K562 (cell line): ENCODE data around the gene GPS2. TPM values are rescaled to one million over a fixed set of nuclear protein-coding genes. Genes with fewer than 3 reads are reported as not detected.

ENCODE experiments used
- ATAC-seq: fragments of 200-7000 bp; cut with Tn5 transposase; 3 replicates; pipeline ENCODE4 v1.9.1; 2020; ENCODE audit warnings: moderate library complexity
- BruUV-seq: library from RNA; stranded (reverse); fragments of 400-500 nt; replicated peaks from 2 replicates; lab custom pipeline; 2021; lab: Mats Ljungman, UMichigan
- CTCF ChIA-PET: fragments of 300-600 bp; formaldehyde crosslinking; extraction: SDS; loops from one replicate; lab custom pipeline; 2021; ENCODE audit warnings: low intra/inter-chr PET ratio; lab: Yijun Ruan, JAX
- POLR2A ChIA-PET: fragments of 300-600, 350-650 bp; sonication (Branson Sonifier 250); formaldehyde crosslinking; extraction: SDS; loops from one replicate; lab custom pipeline; 2021; ENCODE audit warnings: antibody characterized with exemption, inconsistent platforms; lab: Yijun Ruan, JAX
- DNase-seq, 4 experiments: peaks; one replicate each; pipeline versions ENCODE4 v3.0.0 to v3.0.0-alpha.2; 2011 to 2018; ENCODE audit warnings: low spot score in 3 of 4, mixed read lengths in 3 of 4; ENCODE audit errors: extremely low read depth in 1 of 4
- FAIRE-seq: peaks from 2 replicates; lab custom pipeline; 2011; peaks lifted over from hg19 to GRCh38; lab: Jason Lieb, UNC
- H2AFZ ChIP-seq: 2 replicates; pipeline ENCODE4 v1.6.0; 2011; ENCODE audit warnings: low read depth, low read length, control low read depth, inconsistent platforms
- H3K27ac ChIP-seq: fragments of 200-600 bp; 3 replicates; pipeline ENCODE4 v1.8.0; 2011; ENCODE audit warnings: low read depth, mild to moderate bottlenecking, control low read depth, inconsistent platforms, low read length, moderate library complexity, mixed read lengths; ENCODE audit errors: extremely low read depth
- H3K27me3 ChIP-seq, 2 experiments: fragments of 300-600 bp in 1 of 2; 2 replicates in 1 of 2; 3 replicates in 1 of 2; pipeline versions ENCODE4 v1.6.0 to v1.8.0; 2011; ENCODE audit warnings: inconsistent platforms in 2 of 2, low read length in 2 of 2, mild to moderate bottlenecking in 1 of 2, mixed read lengths in 1 of 2, moderate library complexity in 1 of 2; ENCODE audit not compliant: control insufficient read depth in 2 of 2, insufficient read depth in 2 of 2
- H3K36me3 ChIP-seq: fragments of 300-600 bp; 3 replicates; pipeline ENCODE4 v1.8.0; 2011; ENCODE audit warnings: mild to moderate bottlenecking, low read length, inconsistent platforms; ENCODE audit not compliant: control insufficient read depth, insufficient read depth
- H3K4me1 ChIP-seq, 2 experiments: fragments of 200-600 bp in 1 of 2; replicated peaks in 1 of 2; 2 replicates in 1 of 2; 3 replicates in 1 of 2; pipeline versions ENCODE4 v1.5.1 to v1.8.0; 2011; ENCODE audit warnings: inconsistent platforms in 2 of 2, low read length in 2 of 2, mild to moderate bottlenecking in 1 of 2, mixed read lengths in 1 of 2, moderate library complexity in 1 of 2; ENCODE audit not compliant: control insufficient read depth in 2 of 2, insufficient read depth in 2 of 2
- H3K4me2 ChIP-seq: 2 replicates; pipeline ENCODE4 v1.6.1; 2011; ENCODE audit warnings: low read length, control low read depth, inconsistent platforms, mixed read lengths; ENCODE audit not compliant: insufficient read depth
- H3K4me3 ChIP-seq: fragments of 200-600 bp; sonication (generic), shearing (Covaris generic); 2 replicates; pipeline ENCODE4 v1.5.1; 2016; ENCODE audit warnings: control low read depth, inconsistent platforms
- H3K79me2 ChIP-seq: fragments of 200-600 bp; 3 replicates; pipeline ENCODE4 v1.8.0; 2011; ENCODE audit warnings: low read length, inconsistent platforms; ENCODE audit not compliant: control insufficient read depth, insufficient read depth
- H3K9ac ChIP-seq, 2 experiments: 2 replicates each; pipeline versions ENCODE4 v1.6.0 to v1.6.1; 2011; ENCODE audit warnings: low read depth in 2 of 2, low read length in 2 of 2, control low read depth in 1 of 2, inconsistent platforms in 1 of 2, mild to moderate bottlenecking in 1 of 2, mixed read lengths in 1 of 2; ENCODE audit not compliant: insufficient read depth in 1 of 2
- H3K9me1 ChIP-seq: one replicate; pipeline ENCODE4 v1.6.0; 2011; ENCODE audit warnings: inconsistent platforms, mild to moderate bottlenecking, low read length, moderate library complexity; ENCODE audit not compliant: control insufficient read depth, insufficient read depth
- H3K9me3 ChIP-seq: replicated peaks from 2 replicates; pipeline ENCODE4 v1.5.1; 2011; ENCODE audit warnings: low read depth, low read length, inconsistent platforms; ENCODE audit not compliant: control insufficient read depth, insufficient read depth
- H4K20me1 ChIP-seq: replicated peaks from 2 replicates; pipeline ENCODE4 v1.6.1; 2011; ENCODE audit warnings: low read length, inconsistent platforms, mixed read lengths; ENCODE audit not compliant: control insufficient read depth, insufficient read depth
- ETS1 ChIP-seq: conservative IDR thresholded peaks from 2 replicates; pipeline ENCODE4 v1.6.1; 2011; ENCODE audit warnings: low read depth, mild to moderate bottlenecking, low read length; ENCODE audit not compliant: control insufficient read depth
- ETS2 ChIP-seq: IDR thresholded peaks from 2 replicates; pipeline ENCODE4 v1.6.1; 2016; ENCODE audit warnings: borderline replicate concordance, missing genetic modification characterization, mild to moderate bottlenecking, moderate library complexity, missing compliant biosample characterization; ENCODE audit not compliant: poor library complexity, severe bottlenecking
- FOXP4 ChIP-seq: sonication (generic); formaldehyde crosslinking; IDR thresholded peaks from 2 replicates; pipeline ENCODE4 v1.8.0; 2022; ENCODE audit warnings: mild to moderate bottlenecking, missing genetic modification reagents, borderline replicate concordance
- NR2C2 ChIP-seq, 2 experiments: fragments of 200-800 bp in 1 of 2; sonication (Bioruptor generic) in 1 of 2; sonication (generic) in 1 of 2; formaldehyde crosslinking in 1 of 2; IDR thresholded peaks; 2 replicates each; pipeline versions ENCODE4 v1.6.1 to v1.8.0; 2016 to 2022; ENCODE audit warnings: mild to moderate bottlenecking in 1 of 2, missing compliant biosample characterization in 1 of 2, missing genetic modification characterization in 1 of 2, missing genetic modification reagents in 1 of 2
- POLR2A ChIP-seq: fragments of 450-650 bp; conservative IDR thresholded peaks from 2 replicates; pipeline ENCODE4 v1.6.1; 2016
- RAD21 ChIP-seq, 2 experiments: fragments of 250-450 bp in 1 of 2; fragments of 450-650 bp in 1 of 2; sonication (Bioruptor Pico) in 1 of 2; formaldehyde crosslinking in 1 of 2; IDR thresholded peaks in 1 of 2; conservative IDR thresholded peaks in 1 of 2; 2 replicates each; pipeline versions ENCODE4 v1.4.0 to v1.8.0; 2020 to 2022; ENCODE audit warnings: mild to moderate bottlenecking in 2 of 2, moderate library complexity in 1 of 2
- RB1 ChIP-seq: fragments of 450-650 bp; IDR thresholded peaks from 2 replicates; pipeline ENCODE4 v1.6.1; 2017; ENCODE audit warnings: low read depth, mild to moderate bottlenecking
- RCOR1 ChIP-seq, 2 experiments: IDR thresholded peaks; 2 replicates each; pipeline ENCODE4 v1.6.1; 2012; ENCODE audit warnings: low read depth in 2 of 2, low read length in 2 of 2, borderline replicate concordance in 1 of 2, improper control_type of control experiment in 1 of 2
- SUPT5H ChIP-seq: fragments of 450-650 bp; IDR thresholded peaks from 2 replicates; pipeline ENCODE4 v1.6.1; 2016
- XRCC5 ChIP-seq: fragments of 200-400 bp; formaldehyde crosslinking; IDR thresholded peaks from 2 replicates; pipeline ENCODE4 v1.6.1; 2017; ENCODE audit warnings: low read depth, mild to moderate bottlenecking, low read length
- ZFP91 ChIP-seq: sonication (generic); formaldehyde crosslinking; IDR thresholded peaks from 2 replicates; pipeline ENCODE4 v1.8.0; 2022; ENCODE audit warnings: mild to moderate bottlenecking, missing genetic modification reagents
- ZSCAN29 ChIP-seq: fragments of 450-650 bp; IDR thresholded peaks from 2 replicates; pipeline ENCODE4 v1.6.1; 2017
- WGBS: fragments of 100-300 bp; shearing (Covaris generic); methylation state at CpG from one replicate; pipeline ENCODE4 v1.1.6; 2016; ENCODE audit warnings: low coverage, mixed read lengths; ENCODE audit not compliant: insufficient coverage; ENCODE audit errors: missing lambda C conversion rate; 5-methylcytosine and 5-hydroxymethylcytosine counted together
- in situ Hi-C: fragments of 300-500 bp; cut with MboI; formaldehyde crosslinking; loops from 4 replicates; pipeline ENCODE4 v1.15.0; 2018; ENCODE audit warnings: inconsistent platforms, mixed read lengths
- intact Hi-C: fragments of 100-400 bp; cut with micrococcal nuclease; formaldehyde crosslinking; loops from 2 replicates; pipeline ENCODE4 v1.14.2; 2022
- polyA plus RNA-seq, 8 experiments: library from polyadenylated mRNA; depleted of rRNA in 4 of 8; stranded (reverse) in 5 of 8; unstranded in 3 of 8; fragments of >200 nt; fragmentation: Nextera tagmentation in 2 of 8; fragmentation: Illumina TruSeq in 1 of 8; extraction: Ambion mirVana in 2 of 8; extraction: Trizol in 1 of 8; gene quantifications; 2 replicates each; pipeline versions ENCODE4 v1.2.1 to v1.2.3, GENCODE V29; 2011 to 2014; ENCODE audit warnings: inconsistent platforms in 1 of 8, missing spikeins in 1 of 8
- total RNA-seq, 7 experiments: library from RNA; depleted of rRNA in 6 of 7; stranded (reverse); fragments of >200 nt in 6 of 7; fragmentation: Illumina TruSeq in 2 of 7; extraction: Trizol in 2 of 7; gene quantifications; 2 replicates each; pipeline versions ENCODE4 v1.2.1 to v1.2.3, GENCODE V29; 2011 to 2021; ENCODE audit warnings: low replicate concordance in 1 of 7
- TF ChIP-seq, protein P1 (sequence below): fragments of 450-650 bp; formaldehyde crosslinking; IDR thresholded peaks from 2 replicates; pipeline ENCODE4 v1.4.0; 2020; ENCODE audit warnings: mild to moderate bottlenecking, moderate library complexity

GPS2 gene
- total and polyA plus RNA-seq, 9 of the 15 experiments (the other 6 are each of a cell fraction or from before 2014, with no cell fraction given), result 18.3 to 75.7 (median 37.0) TPM

GRCh38 chr17:7280519-7281073 is 34.6 kb downstream of the GPS2 start:
- no TSS peak for BruUV-seq
- CTCF ChIA-PET, result interaction anchor here (0.6 to 2.3 kb wide), 4 partner anchors 15 to 686 kb away, joined by 3 to 32 read pairs (median 11); no protein-coding TSS in a partner anchor
- H4K20me1 ChIP-seq, result no peaks in the 10 kb centered on the region; the same call in 1 of the 2 replicates
- no peaks in the 10 kb centered on the region for H3K27me3 ChIP-seq
- FAIRE-seq (peak; percentile 89), ATAC-seq (peak; percentile 83), DNase-seq (peak; percentile 68 to 88 (median 74))
- H3K9ac ChIP-seq, result peak overlapping the region; percentile 65 to 97
- H3K27ac ChIP-seq, result peak overlapping the region; percentile 74
- 0 out of 3 replicates have a peak, but pooled peaks cover 3% of the 10 kb centered on the region for H3K36me3 ChIP-seq
- POLR2A ChIA-PET, result interaction anchor here (1.0 to 1.8 kb wide), 2 partner anchors 27 to 33 kb away, joined by 4 to 6 read pairs; no protein-coding TSS in a partner anchor
- peaks cover 15 to 41% of the 10 kb centered on the region in 2 experiments; a peak in 4 of 5 replicates for H3K4me1 ChIP-seq
- no peaks in the 10 kb centered on the region; the same call in 2 of the 3 replicates for H3K79me2 ChIP-seq
- intact Hi-C loops, result loop anchor here (1.0 to 5.0 kb wide), 3 partner anchors 16 to 64 kb away; partner anchors contain the start of gene PHF23
- H3K4me2 ChIP-seq, result peak overlapping the region; percentile 84
- H3K9me1 ChIP-seq, result no peaks in the 10 kb centered on the region
- in situ Hi-C loops, result loop anchor here (5.0 kb wide), 1 partner anchor 62 kb away; no protein-coding TSS in a partner anchor
- H3K9me3 ChIP-seq, result no peaks in the 10 kb centered on the region
- 2% methylated on average over 22 of the region's 29 CpGs for WGBS
- H3K4me3 ChIP-seq, result peak overlapping the region; percentile 65
- peak overlapping the region; percentile 91 for H2AFZ ChIP-seq
- TF ChIP-seq, protein P1, sequence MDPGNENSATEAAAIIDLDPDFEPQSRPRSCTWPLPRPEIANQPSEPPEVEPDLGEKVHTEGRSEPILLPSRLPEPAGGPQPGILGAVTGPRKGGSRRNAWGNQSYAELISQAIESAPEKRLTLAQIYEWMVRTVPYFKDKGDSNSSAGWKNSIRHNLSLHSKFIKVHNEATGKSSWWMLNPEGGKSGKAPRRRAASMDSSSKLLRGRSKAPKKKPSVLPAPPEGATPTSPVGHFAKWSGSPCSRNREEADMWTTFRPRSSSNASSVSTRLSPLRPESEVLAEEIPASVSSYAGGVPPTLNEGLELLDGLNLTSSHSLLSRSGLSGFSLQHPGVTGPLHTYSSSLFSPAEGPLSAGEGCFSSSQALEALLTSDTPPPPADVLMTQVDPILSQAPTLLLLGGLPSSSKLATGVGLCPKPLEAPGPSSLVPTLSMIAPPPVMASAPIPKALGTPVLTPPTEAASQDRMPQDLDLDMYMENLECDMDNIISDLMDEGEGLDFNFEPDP (CRISPR knock-in tag), result no peak
- TF ChIP-seq POLR2A, result peak; percentile 44; the same call in 1 of the 2 replicates
- 0 out of 2 replicates have a peak, but pooled peaks have one; percentile 43 for TF ChIP-seq SUPT5H
- TF ChIP-seq NR2C2 (CRISPR knock-in tag; IDR thresholded peaks at IDR 0.05), result peak; percentile 28; the same call in 1 of the 2 replicates
- peak; percentile 47; the same call in 1 of the 2 replicates for TF ChIP-seq NR2C2 (tag; IDR thresholded peaks at IDR 0.05)
- TF ChIP-seq XRCC5, result peak; percentile 78; the same call in 1 of the 2 replicates
- peak; percentile 49; the same call in 1 of the 2 replicates for TF ChIP-seq ETS1
- TF ChIP-seq ETS2 (tag), result no peak
- TF ChIP-seq RAD21 (CRISPR knock-in tag; conservative IDR thresholded peaks at IDR 0.05 in 1 of 2, IDR thresholded peaks at IDR 0.05 in 1 of 2), result peak; percentile 87 to 94
- TF ChIP-seq RB1, result peak; percentile 55; the same call in 1 of the 2 replicates
- peak; percentile 58; the same call in 1 of the 2 replicates for TF ChIP-seq ZSCAN29
- peak in 1 of 2 experiments; percentile 14; a peak in 1 of 4 replicates for TF ChIP-seq RCOR1 (IDR thresholded peaks at IDR 0.05; ENCODE audit: borderline replicate concordance in 1 of 2, low read depth in 2 of 2, low read length in 2 of 2)
- 0 out of 2 replicates have a peak, but pooled peaks have one; percentile 23 for TF ChIP-seq ZFP91 (CRISPR knock-in tag)
- peak; percentile 90 for TF ChIP-seq FOXP4 (CRISPR knock-in tag)
